ENCODE data around the gene MAGEB4.
"Not testable (repeated sequence)": the region's sequence is repeated elsewhere in the genome, so short reads cannot be mapped to it uniquely, and the experiment has no call there.

MAGEB4 gene

GRCh38 chrX:30241724-30242415, at the start of gene MAGEB4:
MAGEB4 (plus strand) TSS chrX:30242000; CDS start chrX:30242136, 136 bp downstream.
- DNase-seq (ENCODE audit: low read depth in 3 of 3): no peak

GRCh38 chrX:30193910-30194309, 47.9 kb upstream of the MAGEB4 start:
- DNase-seq (ENCODE audit: low read depth in 3 of 3): not testable (repeated sequence)

- no peak for DNase-seq (ENCODE audit: low read depth in 3 of 3)
Measured at GRCh38 chrX:30196322-30196721, 45.5 kb upstream of the MAGEB4 start.

GRCh38 chrX:30212172-30212571, 29.6 kb upstream of the MAGEB4 start:
- DNase-seq (ENCODE audit: low read depth in 3 of 3): no peak

GRCh38 chrX:30215357-30215843, 26.4 kb upstream of the MAGEB4 start, which contains the start of gene MAGEB2:
MAGEB2 (plus strand) TSS chrX:30215563; CDS start chrX:30218581, 3,018 bp downstream.
- no peak for DNase-seq (ENCODE audit: low read depth in 3 of 3)

- no peak for DNase-seq (ENCODE audit: low read depth in 3 of 3)
Measured at GRCh38 chrX:30217465-30217864, 24.3 kb upstream of the MAGEB4 start.

- no peak for DNase-seq (ENCODE audit: low read depth in 3 of 3)
Measured at GRCh38 chrX:30219372-30219771, 22.4 kb upstream of the MAGEB4 start.

- no peak for DNase-seq (ENCODE audit: low read depth in 3 of 3)
Measured at GRCh38 chrX:30220661-30221060, 21.1 kb upstream of the MAGEB4 start.

- DNase-seq (ENCODE audit: low read depth in 3 of 3): no peak
Measured at GRCh38 chrX:30224536-30224935, 17.3 kb upstream of the MAGEB4 start.

GRCh38 chrX:30228526-30228925, 13.3 kb upstream of the MAGEB4 start:
- DNase-seq (ENCODE audit: low read depth in 3 of 3): no peak

- no peak for DNase-seq (ENCODE audit: low read depth in 3 of 3)
Measured at GRCh38 chrX:30230395-30230794, 11.4 kb upstream of the MAGEB4 start, which contains the start of gene MAGEB3. MAGEB3 (plus strand) TSS chrX:30230657; CDS start chrX:30235925, 5,268 bp downstream.

GRCh38 chrX:30246769-30247489, 5.1 kb downstream of the MAGEB4 start, which contains the start of gene MAGEB1:
MAGEB1 (plus strand) TSS chrX:30247146; CDS start chrX:30250494, 3,348 bp downstream.
- DNase-seq (ENCODE audit: low read depth in 3 of 3): no peak

GRCh38 chrX:30248854-30249253, 7.1 kb downstream of the MAGEB4 start:
- no peak for DNase-seq (ENCODE audit: low read depth in 3 of 3)

- DNase-seq (ENCODE audit: low read depth in 3 of 3): no peak
Measured at GRCh38 chrX:30253257-30253656, 11.5 kb downstream of the MAGEB4 start.

GRCh38 chrX:30259927-30260326, 18.1 kb downstream of the MAGEB4 start:
- DNase-seq (ENCODE audit: low read depth in 3 of 3): no peak

GRCh38 chrX:30261012-30261411, 19.2 kb downstream of the MAGEB4 start:
- DNase-seq (ENCODE audit: low read depth in 3 of 3): no peak

GRCh38 chrX:30262763-30263162, 21.0 kb downstream of the MAGEB4 start:
- no peak for DNase-seq (ENCODE audit: low read depth in 3 of 3)

GRCh38 chrX:30270639-30271038, 28.8 kb downstream of the MAGEB4 start:
- no peak for DNase-seq (ENCODE audit: low read depth in 3 of 3)

GRCh38 chrX:30275498-30275897, 33.7 kb downstream of the MAGEB4 start:
- DNase-seq (ENCODE audit: low read depth in 3 of 3): no peak

- no peak for DNase-seq (ENCODE audit: low read depth in 3 of 3)
Measured at GRCh38 chrX:30278365-30278764, 36.6 kb downstream of the MAGEB4 start.

- no peak for DNase-seq (ENCODE audit: low read depth in 3 of 3)
Measured at GRCh38 chrX:30280428-30280827, 38.6 kb downstream of the MAGEB4 start.

- no peak for DNase-seq (ENCODE audit: low read depth in 3 of 3)
Measured at GRCh38 chrX:30282527-30282926, 40.7 kb downstream of the MAGEB4 start.

All from stimulated activated CD4-positive, alpha-beta T cell treated with anti-CD3 and anti-CD28 coated beads, TNF-alpha, amount 100 ng/mL, for 48 hours (primary cell).